HEK293T (cell line): ENCODE data around the gene TMEM145.

Experiments used
- CTCF ChIA-PET: fragments of 350-600 bp; formaldehyde crosslinking; extraction: SDS; loops from one replicate; lab custom pipeline; 2021; ENCODE audit warnings: antibody characterized with exemption, inconsistent platforms; lab: Yijun Ruan, JAX
- POLR2A ChIA-PET: fragments of 350-600 bp; formaldehyde crosslinking; extraction: SDS; loops from one replicate; lab custom pipeline; 2020; ENCODE audit warnings: antibody characterized with exemption, inconsistent platforms; lab: Yijun Ruan, JAX
- DNase-seq: peaks from one replicate; pipeline ENCODE4 v3.0.0; 2012; ENCODE audit warnings: mixed read lengths; ENCODE audit errors: extremely low spot score
- ARNT ChIP-seq: fragments of 450-650 bp; IDR thresholded peaks from 2 replicates; pipeline ENCODE4 v1.6.1; 2017; ENCODE audit warnings: mild to moderate bottlenecking
- BHLHE40 ChIP-seq: fragments of 450-650 bp; IDR thresholded peaks from 2 replicates; pipeline ENCODE4 v1.6.1; 2016; ENCODE audit warnings: mild to moderate bottlenecking, moderate library complexity, borderline replicate concordance
- CTBP1 ChIP-seq: fragments of 450-650 bp; IDR thresholded peaks from 2 replicates; pipeline ENCODE4 v1.6.1; 2016; ENCODE audit warnings: borderline replicate concordance
- ELF4 ChIP-seq: fragments of 450-650 bp; IDR thresholded peaks from 2 replicates; pipeline ENCODE4 v1.6.1; 2017; ENCODE audit warnings: antibody characterized with exemption
- FOXA1 ChIP-seq: fragments of 450-650 bp; IDR thresholded peaks from 2 replicates; pipeline ENCODE4 v1.6.1; 2016; ENCODE audit warnings: mild to moderate bottlenecking
- FOXK2 ChIP-seq: fragments of 450-650 bp; IDR thresholded peaks from 2 replicates; pipeline ENCODE4 v1.6.1; 2016; ENCODE audit warnings: mild to moderate bottlenecking
- FOXM1 ChIP-seq: fragments of 450-650 bp; IDR thresholded peaks from 2 replicates; pipeline ENCODE4 v1.6.1; 2017; ENCODE audit warnings: mild to moderate bottlenecking, borderline replicate concordance
- HDGF ChIP-seq: fragments of 450-650 bp; IDR thresholded peaks from 2 replicates; pipeline ENCODE4 v1.6.1; 2017; ENCODE audit warnings: antibody characterized with exemption, borderline replicate concordance
- L3MBTL2 ChIP-seq: fragments of 450-650 bp; conservative IDR thresholded peaks from 2 replicates; pipeline ENCODE4 v1.6.1; 2016; ENCODE audit warnings: mild to moderate bottlenecking
- LEF1 ChIP-seq: fragments of 450-650 bp; IDR thresholded peaks from 2 replicates; pipeline ENCODE4 v1.6.1; 2017; ENCODE audit warnings: mild to moderate bottlenecking, borderline replicate concordance
- NFRKB ChIP-seq: fragments of 450-650 bp; IDR thresholded peaks from 2 replicates; pipeline ENCODE4 v1.6.1; 2016; ENCODE audit warnings: mild to moderate bottlenecking, moderate library complexity
- SP1 ChIP-seq: fragments of 450-650 bp; IDR thresholded peaks from 2 replicates; pipeline ENCODE4 v1.6.1; 2017
- SUZ12 ChIP-seq: fragments of 450-650 bp; IDR thresholded peaks from 2 replicates; pipeline ENCODE4 v1.6.1; 2016; ENCODE audit warnings: mild to moderate bottlenecking
- TARDBP ChIP-seq: fragments of 450-650 bp; IDR thresholded peaks from 2 replicates; pipeline ENCODE4 v1.6.1; 2016
- ZNF384 ChIP-seq: fragments of 450-650 bp; IDR thresholded peaks from 2 replicates; pipeline ENCODE4 v1.6.1; 2016
- TF ChIP-seq, protein P1 (sequence below): fragments of 450-650 bp; IDR thresholded peaks from 2 replicates; pipeline ENCODE4 v1.6.1; 2016

TMEM145 gene

DNA sequence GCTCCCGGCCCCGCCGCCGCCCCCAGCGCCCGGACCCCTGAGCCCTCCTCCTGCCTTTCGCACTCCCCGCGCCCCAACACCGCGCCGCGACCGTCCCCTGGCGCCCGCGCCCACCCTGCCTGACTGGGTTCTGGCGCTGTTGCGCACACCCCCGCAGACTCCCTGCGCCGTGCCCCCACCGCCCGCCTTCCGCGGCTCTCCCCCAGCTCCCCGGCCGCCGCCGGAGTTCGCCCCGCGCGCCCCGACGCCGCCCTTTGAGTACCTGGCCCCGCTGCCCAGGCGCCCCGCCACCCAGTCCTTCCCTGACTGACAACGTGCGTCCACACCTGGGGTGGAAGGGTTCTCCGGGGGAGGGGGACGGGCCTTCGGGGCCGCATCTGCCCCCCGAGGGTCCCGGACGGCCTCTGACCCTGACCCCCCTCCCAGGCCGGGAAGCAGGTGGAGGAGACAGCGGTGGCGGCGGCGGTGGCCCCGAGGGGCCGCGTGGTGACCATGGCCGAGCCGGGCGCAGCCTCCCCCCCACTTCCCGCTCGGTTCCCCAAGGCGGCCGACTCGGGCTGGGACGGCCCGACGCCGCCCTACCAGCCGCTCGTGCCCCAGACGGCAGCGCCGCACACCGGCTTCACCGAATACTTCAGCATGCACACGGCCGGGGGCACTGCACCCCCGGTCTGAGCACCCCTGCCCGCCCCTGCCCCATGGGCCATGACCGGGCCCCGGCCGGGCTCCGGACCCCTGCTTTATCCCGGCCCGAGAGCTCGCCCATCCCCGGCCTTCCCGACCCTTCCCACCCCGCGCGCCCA lies 10.9 kb downstream of the TMEM145 start:
- POLR2A ChIA-PET = interaction anchor here (1.6 kb wide), 1 partner anchor 81 kb away, joined by 3 read pairs; no protein-coding TSS in a partner anchor
- CTCF ChIA-PET = no interaction called here
- TF ChIP-seq ZNF384 (no peak), CTBP1 (no peak), FOXA1 (no peak), NFRKB (no peak), FOXM1 (no peak), BHLHE40 (no peak), HDGF (no peak), ARNT (no peak)
- TF ChIP-seq, protein P1, sequence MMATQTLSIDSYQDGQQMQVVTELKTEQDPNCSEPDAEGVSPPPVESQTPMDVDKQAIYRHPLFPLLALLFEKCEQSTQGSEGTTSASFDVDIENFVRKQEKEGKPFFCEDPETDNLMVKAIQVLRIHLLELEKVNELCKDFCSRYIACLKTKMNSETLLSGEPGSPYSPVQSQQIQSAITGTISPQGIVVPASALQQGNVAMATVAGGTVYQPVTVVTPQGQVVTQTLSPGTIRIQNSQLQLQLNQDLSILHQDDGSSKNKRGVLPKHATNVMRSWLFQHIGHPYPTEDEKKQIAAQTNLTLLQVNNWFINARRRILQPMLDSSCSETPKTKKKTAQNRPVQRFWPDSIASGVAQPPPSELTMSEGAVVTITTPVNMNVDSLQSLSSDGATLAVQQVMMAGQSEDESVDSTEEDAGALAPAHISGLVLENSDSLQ = no peak
- DNase-seq = no peak

GRCh38 chr19:42324655-42325307 lies 11.7 kb downstream of the TMEM145 start:
- no peak for TF ChIP-seq FOXM1
- no peak for TF ChIP-seq ELF4
- no peak for TF ChIP-seq TARDBP
- TF ChIP-seq FOXA1 = no peak
- no peak for TF ChIP-seq SUZ12
- TF ChIP-seq BHLHE40 = no peak
- no peak for TF ChIP-seq NFRKB
- no peak for TF ChIP-seq FOXK2
- TF ChIP-seq LEF1 = no peak
- POLR2A ChIA-PET = no interaction called here
- CTCF ChIA-PET = no interaction called here
- no peak for DNase-seq

GRCh38 chr19:42325308-42325895 lies 12.3 kb downstream of the TMEM145 start, which contains the start of gene MEGF8:
Gene MEGF8, plus strand, starts transcription at chr19:42325635. Its CDS starts 609 bp downstream, at chr19:42326244.
- ChIA-PET POLR2A (no interaction called here), CTCF (no interaction called here)
- TF ChIP-seq SP1 = no peak
- TF ChIP-seq LEF1 = no peak
- TF ChIP-seq NFRKB = no peak
- no peak for TF ChIP-seq FOXK2
- TF ChIP-seq ZNF384 = no peak
- TF ChIP-seq, protein P1 = no peak
- TF ChIP-seq L3MBTL2 = no peak
- TF ChIP-seq FOXA1 = no peak
- no peak for TF ChIP-seq TARDBP
- no peak for TF ChIP-seq HDGF
- TF ChIP-seq CTBP1 = no peak
- TF ChIP-seq ELF4 = no peak
- no peak for TF ChIP-seq FOXM1
- TF ChIP-seq SUZ12 = no peak
- TF ChIP-seq ARNT = no peak
- no peak for TF ChIP-seq BHLHE40
- DNase-seq = peak; percentile 98

- no peak for TF ChIP-seq FOXK2
- ChIA-PET POLR2A (no interaction called here), CTCF (no interaction called here)
- peak; percentile 22 for DNase-seq
Measured at GRCh38 chr19:42325896-42326771, 13.0 kb downstream of the TMEM145 start.

- CTCF ChIA-PET = interaction anchor here (1.9 kb wide), 1 partner anchor 30 kb away, joined by 6 read pairs; no protein-coding TSS in a partner anchor
- POLR2A ChIA-PET = no interaction called here
- DNase-seq = no peak
- no peak for TF ChIP-seq SP1
- no peak for TF ChIP-seq ELF4
- TF ChIP-seq L3MBTL2 = no peak
- no peak for TF ChIP-seq FOXK2
- no peak for TF ChIP-seq ARNT
- no peak for TF ChIP-seq CTBP1
- no peak for TF ChIP-seq FOXM1
- TF ChIP-seq TARDBP = no peak
- no peak for TF ChIP-seq HDGF
- TF ChIP-seq LEF1 = no peak
Measured at GRCh38 chr19:42326969-42327368, 13.9 kb downstream of the TMEM145 start.

DNA sequence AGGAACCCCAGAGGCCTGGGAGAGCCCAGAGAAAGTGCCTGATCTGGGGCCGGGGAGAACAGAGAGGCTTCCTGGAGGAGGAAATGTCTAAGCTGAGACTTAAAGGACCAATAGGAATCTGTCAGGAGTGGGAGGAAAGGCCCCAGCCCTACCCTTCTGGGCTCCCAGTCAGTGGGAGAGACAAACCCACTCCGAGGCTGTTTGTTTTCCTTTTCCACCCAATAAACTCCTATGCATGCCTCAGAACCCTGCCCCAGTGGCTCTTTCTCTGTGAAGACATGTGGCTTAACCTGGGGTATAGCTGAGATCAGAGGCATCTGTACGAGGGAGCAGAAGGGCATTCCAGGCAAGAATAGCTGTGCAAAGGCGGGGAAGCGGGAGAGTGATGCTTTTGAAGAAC lies 14.3 kb downstream of the TMEM145 start:
- POLR2A ChIA-PET = interaction anchor here (1.0 to 1.2 kb wide), 2 partner anchors 69 to 81 kb away, joined by 3 read pairs; no protein-coding TSS in a partner anchor
- CTCF ChIA-PET = interaction anchor here (1.9 kb wide), 1 partner anchor 31 kb away, joined by 6 read pairs; no protein-coding TSS in a partner anchor
- DNase-seq = no peak
- TF ChIP-seq FOXK2 (no peak), L3MBTL2 (no peak), FOXM1 (no peak), ARNT (no peak), SP1 (no peak), LEF1 (no peak), FOXA1 (no peak), ZNF384 (no peak), TARDBP (no peak), CTBP1 (no peak), SUZ12 (no peak), BHLHE40 (no peak), HDGF (no peak), ELF4 (no peak)
- TF ChIP-seq, protein P1 = no peak
